WTC11 (cell line): ENCODE results near the gene KHDC4. TPM values are rescaled to one million over a fixed set of nuclear protein-coding genes. Genes with fewer than 3 reads are reported as not detected.

Experiments used
- ATAC-seq: fragments of 200-7000 bp; cut with Tn5 transposase; 2 replicates; pipeline ENCODE4 v1.10.0; 2021; ENCODE audit warnings: mild to moderate bottlenecking, moderate library complexity
- CTCF ChIA-PET: fragments of 300-600 bp; sonication (Branson Sonifier 250); formaldehyde crosslinking; loops from one replicate; lab custom pipeline; 2021; ENCODE audit warnings: antibody characterized with exemption; lab: Charles Lee
- POLR2A ChIA-PET: fragments of 350-600 bp; sonication (Branson Sonifier 250); formaldehyde crosslinking; loops from one replicate; lab custom pipeline; 2021; ENCODE audit warnings: antibody characterized with exemption; lab: Charles Lee
- DNase-seq: peaks from one replicate; pipeline ENCODE4 v3.0.0; 2021; ENCODE audit warnings: low spot score
- H3K27ac Mint-ChIP-seq: 2 replicates; pipeline ENCODE4 v1.8.0; 2021; ENCODE audit warnings: mixed read lengths
- H3K27me3 Mint-ChIP-seq: 2 replicates; pipeline ENCODE4 v1.8.0; 2021; ENCODE audit warnings: low read depth, mild to moderate bottlenecking, moderate library complexity, mixed read lengths
- H3K36me3 Mint-ChIP-seq: 2 replicates; pipeline ENCODE4 v1.8.0; 2021; ENCODE audit warnings: mixed read lengths
- H3K4me1 Mint-ChIP-seq: 2 replicates; pipeline ENCODE4 v1.8.0; 2022; ENCODE audit warnings: mixed read lengths
- H3K4me3 Mint-ChIP-seq: 2 replicates; pipeline ENCODE4 v1.8.0; 2021; ENCODE audit warnings: mild to moderate bottlenecking, moderate library complexity, mixed read lengths
- H3K9me3 Mint-ChIP-seq: 2 replicates; pipeline ENCODE4 v1.8.0; 2021; ENCODE audit warnings: mixed read lengths
- AR ChIP-seq: fragments of 250-450 bp; sonication (Bioruptor Pico); IDR thresholded peaks from 2 replicates; pipeline ENCODE4 v1.9.0; 2021; ENCODE audit warnings: mild to moderate bottlenecking
- EMX1 ChIP-seq: fragments of 250-450 bp; sonication (Bioruptor Pico); IDR thresholded peaks from 2 replicates; pipeline ENCODE4 v1.8.0; 2021; ENCODE audit warnings: mild to moderate bottlenecking
- FOXK1 ChIP-seq: sonication (generic); formaldehyde crosslinking; IDR thresholded peaks from 2 replicates; pipeline ENCODE4 v1.8.0; 2022; ENCODE audit warnings: mild to moderate bottlenecking, moderate library complexity, missing genetic modification reagents
- FOXP4 ChIP-seq: sonication (generic); formaldehyde crosslinking; IDR thresholded peaks from 2 replicates; pipeline ENCODE4 v1.8.0; 2022; ENCODE audit warnings: mild to moderate bottlenecking, missing genetic modification reagents
- GABPB1 ChIP-seq: sonication (generic); formaldehyde crosslinking; IDR thresholded peaks from 2 replicates; pipeline ENCODE4 v1.8.1; 2023; ENCODE audit warnings: mild to moderate bottlenecking, missing genetic modification reagents
- JAZF1 ChIP-seq: fragments of 250-450 bp; sonication (Bioruptor Pico); IDR thresholded peaks from 2 replicates; pipeline ENCODE4 v1.9.0; 2021; ENCODE audit warnings: moderate library complexity, mild to moderate bottlenecking, inconsistent platforms
- JUN ChIP-seq: sonication (generic); formaldehyde crosslinking; IDR thresholded peaks from 2 replicates; pipeline ENCODE4 v1.8.0; 2023; ENCODE audit warnings: mild to moderate bottlenecking, missing genetic modification reagents
- MYBL2 ChIP-seq: sonication (generic); formaldehyde crosslinking; IDR thresholded peaks from 2 replicates; pipeline ENCODE4 v1.8.1; 2023; ENCODE audit warnings: mild to moderate bottlenecking, moderate library complexity, missing genetic modification reagents
- OVOL2 ChIP-seq: fragments of 250-450 bp; sonication (Bioruptor Pico); IDR thresholded peaks from 2 replicates; pipeline ENCODE4 v1.9.0; 2021; ENCODE audit warnings: mild to moderate bottlenecking, borderline replicate concordance
- RELA ChIP-seq: sonication (generic); formaldehyde crosslinking; IDR thresholded peaks from 2 replicates; pipeline ENCODE4 v1.8.1; 2022; ENCODE audit warnings: missing genetic modification reagents, mild to moderate bottlenecking, borderline replicate concordance
- SMAD3 ChIP-seq: sonication (generic); formaldehyde crosslinking; IDR thresholded peaks from 2 replicates; pipeline ENCODE4 v1.8.0; 2022; ENCODE audit warnings: missing genetic modification reagents, mild to moderate bottlenecking, borderline replicate concordance
- TCF7 ChIP-seq: sonication (generic); formaldehyde crosslinking; IDR thresholded peaks from 2 replicates; pipeline ENCODE4 v1.8.0; 2022; ENCODE audit warnings: mild to moderate bottlenecking, low read depth, missing genetic modification reagents, moderate library complexity
- TP53 ChIP-seq: sonication (generic); formaldehyde crosslinking; IDR thresholded peaks from 2 replicates; pipeline ENCODE4 v1.8.1; 2023; ENCODE audit warnings: mild to moderate bottlenecking, missing genetic modification reagents
- USF1 ChIP-seq: sonication (generic); formaldehyde crosslinking; IDR thresholded peaks from 2 replicates; pipeline ENCODE4 v1.8.0; 2022; ENCODE audit warnings: mild to moderate bottlenecking, missing genetic modification reagents
- ZBTB21 ChIP-seq: sonication (generic); formaldehyde crosslinking; IDR thresholded peaks from 2 replicates; pipeline ENCODE4 v1.8.1; 2023; ENCODE audit warnings: mild to moderate bottlenecking, missing genetic modification reagents, borderline replicate concordance
- ZNF219 ChIP-seq: sonication (generic); formaldehyde crosslinking; IDR thresholded peaks from 2 replicates; pipeline ENCODE4 v1.8.0; 2023; ENCODE audit warnings: missing genetic modification reagents, mild to moderate bottlenecking, borderline replicate concordance
- ZNF671 ChIP-seq: fragments of 250-450 bp; sonication (Bioruptor Pico); IDR thresholded peaks from 2 replicates; pipeline ENCODE4 v1.8.0; 2021; ENCODE audit warnings: mild to moderate bottlenecking
- total RNA-seq: library from RNA; stranded (reverse); gene quantifications from 3 replicates; pipeline ENCODE4 v1.2.3, GENCODE V29; 2021
- TF ChIP-seq, protein P1 (sequence below): sonication (generic); formaldehyde crosslinking; IDR thresholded peaks from 2 replicates; pipeline ENCODE4 v1.8.0; 2022; ENCODE audit warnings: mild to moderate bottlenecking, missing genetic modification reagents
- TF ChIP-seq, protein P2 (sequence below): sonication (generic); formaldehyde crosslinking; IDR thresholded peaks from 2 replicates; pipeline ENCODE4 v1.8.0; 2023; ENCODE audit warnings: missing genetic modification reagents
- TF ChIP-seq, protein P3 (sequence below): sonication (generic); formaldehyde crosslinking; conservative IDR thresholded peaks from 2 replicates; pipeline ENCODE4 v1.8.1; 2022; ENCODE audit warnings: mild to moderate bottlenecking, missing genetic modification reagents
- TF ChIP-seq, protein P4 (sequence below): sonication (generic); formaldehyde crosslinking; IDR thresholded peaks from 2 replicates; pipeline ENCODE4 v1.8.1; 2022; ENCODE audit warnings: mild to moderate bottlenecking, moderate library complexity, missing genetic modification reagents
- TF ChIP-seq, protein P5 (sequence below): fragments of 250-450 bp; sonication (Bioruptor Pico); conservative IDR thresholded peaks from 2 replicates; pipeline ENCODE4 v1.9.0; 2021; ENCODE audit warnings: mild to moderate bottlenecking
- TF ChIP-seq, protein P6 (sequence below): sonication (generic); formaldehyde crosslinking; IDR thresholded peaks from 2 replicates; pipeline ENCODE4 v1.8.1; 2022; ENCODE audit warnings: missing genetic modification reagents, borderline replicate concordance

Gene KHDC4
- total RNA-seq, 1 experiment from 2014 or later, result 64.4 TPM

DNA sequence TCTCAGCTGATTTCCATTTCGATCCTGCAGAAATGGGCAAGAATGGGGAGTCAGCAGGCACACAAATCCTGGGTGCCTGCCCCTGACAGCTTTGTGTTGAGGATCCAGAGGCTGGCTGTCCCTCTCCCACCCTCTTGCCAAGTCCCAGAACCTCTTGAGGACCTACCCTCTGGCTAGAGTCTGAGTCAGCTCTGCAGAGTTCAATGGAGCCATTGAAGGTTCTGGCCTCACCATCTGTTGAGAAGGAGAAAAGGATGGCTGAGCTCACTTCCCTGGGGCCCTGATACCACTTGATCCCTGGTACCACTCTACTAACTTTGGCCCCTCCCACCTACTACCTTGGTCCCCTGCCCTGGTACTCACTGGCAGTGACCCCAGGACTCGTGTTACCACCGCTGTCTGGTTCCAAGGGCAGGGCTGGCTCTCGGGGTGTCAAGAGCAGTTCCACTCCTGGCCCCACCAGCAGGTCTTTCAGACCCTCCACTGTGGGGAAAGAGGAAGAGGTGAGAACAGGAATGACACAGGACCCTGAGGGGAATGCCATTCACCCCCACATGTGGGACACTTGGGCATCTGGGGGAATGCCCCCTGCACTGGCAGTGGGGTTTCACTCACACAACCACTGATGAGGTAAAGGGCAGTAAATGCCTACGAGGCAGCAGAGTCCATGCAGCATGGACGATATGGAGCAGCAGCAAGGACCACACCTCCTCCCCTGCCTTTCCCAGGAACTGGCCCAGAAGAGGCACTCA, 17.7 kb upstream of the KHDC4 start:
- Mint-ChIP-seq H3K36me3 (peaks cover 55% of the 10 kb centered on the region), H3K9me3 (no peaks in the 10 kb centered on the region), H3K4me3 (no peak overlapping the region), H3K4me1 (peaks cover 3% of the 10 kb centered on the region), H3K27ac (no peak overlapping the region), H3K27me3 (no peaks in the 10 kb centered on the region)
- TF ChIP-seq JAZF1 (CRISPR knock-in tag) (no peak), AR (CRISPR knock-in tag) (no peak), MYBL2 (CRISPR knock-in tag) (no peak), ZBTB21 (CRISPR knock-in tag) (no peak), USF1 (CRISPR knock-in tag) (no peak), EMX1 (CRISPR knock-in tag) (no peak), SMAD3 (no peak)
- TF ChIP-seq, protein P1, sequence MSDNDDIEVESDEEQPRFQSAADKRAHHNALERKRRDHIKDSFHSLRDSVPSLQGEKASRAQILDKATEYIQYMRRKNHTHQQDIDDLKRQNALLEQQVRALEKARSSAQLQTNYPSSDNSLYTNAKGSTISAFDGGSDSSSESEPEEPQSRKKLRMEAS, result no peak
- TF ChIP-seq, protein P2, sequence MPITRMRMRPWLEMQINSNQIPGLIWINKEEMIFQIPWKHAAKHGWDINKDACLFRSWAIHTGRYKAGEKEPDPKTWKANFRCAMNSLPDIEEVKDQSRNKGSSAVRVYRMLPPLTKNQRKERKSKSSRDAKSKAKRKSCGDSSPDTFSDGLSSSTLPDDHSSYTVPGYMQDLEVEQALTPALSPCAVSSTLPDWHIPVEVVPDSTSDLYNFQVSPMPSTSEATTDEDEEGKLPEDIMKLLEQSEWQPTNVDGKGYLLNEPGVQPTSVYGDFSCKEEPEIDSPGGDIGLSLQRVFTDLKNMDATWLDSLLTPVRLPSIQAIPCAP (CRISPR knock-in tag), result no peak
- TF ChIP-seq, protein P3, sequence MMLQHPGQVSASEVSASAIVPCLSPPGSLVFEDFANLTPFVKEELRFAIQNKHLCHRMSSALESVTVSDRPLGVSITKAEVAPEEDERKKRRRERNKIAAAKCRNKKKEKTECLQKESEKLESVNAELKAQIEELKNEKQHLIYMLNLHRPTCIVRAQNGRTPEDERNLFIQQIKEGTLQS (CRISPR knock-in tag), result no peak
- CTCF ChIA-PET, result interaction anchor here (1.0 kb wide), 1 partner anchor 174 kb away, joined by 3 read pairs; no protein-coding TSS in a partner anchor
- DNase-seq (no peak), ATAC-seq (no peak)
- POLR2A ChIA-PET, result no interaction called here

GRCh38 chr1:155950829-155951228, 16.6 kb upstream of the KHDC4 start:
- no peak for ATAC-seq
- H3K36me3 Mint-ChIP-seq, result peaks cover 56% of the 10 kb centered on the region
- TF ChIP-seq TCF7 (CRISPR knock-in tag) (no peak), GABPB1 (CRISPR knock-in tag) (no peak), EMX1 (CRISPR knock-in tag) (no peak), RELA (CRISPR knock-in tag) (no peak), FOXK1 (CRISPR knock-in tag) (no peak), FOXP4 (CRISPR knock-in tag) (no peak), OVOL2 (CRISPR knock-in tag) (no peak), SMAD3 (no peak), ZNF219 (no peak), TP53 (CRISPR knock-in tag) (no peak), ZNF671 (CRISPR knock-in tag) (no peak), JUN (no peak)
- TF ChIP-seq, protein P4, sequence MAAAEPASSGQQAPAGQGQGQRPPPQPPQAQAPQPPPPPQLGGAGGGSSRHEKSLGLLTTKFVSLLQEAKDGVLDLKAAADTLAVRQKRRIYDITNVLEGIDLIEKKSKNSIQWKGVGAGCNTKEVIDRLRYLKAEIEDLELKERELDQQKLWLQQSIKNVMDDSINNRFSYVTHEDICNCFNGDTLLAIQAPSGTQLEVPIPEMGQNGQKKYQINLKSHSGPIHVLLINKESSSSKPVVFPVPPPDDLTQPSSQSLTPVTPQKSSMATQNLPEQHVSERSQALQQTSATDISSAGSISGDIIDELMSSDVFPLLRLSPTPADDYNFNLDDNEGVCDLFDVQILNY (CRISPR knock-in tag), result no peak
- TF ChIP-seq, protein P5, sequence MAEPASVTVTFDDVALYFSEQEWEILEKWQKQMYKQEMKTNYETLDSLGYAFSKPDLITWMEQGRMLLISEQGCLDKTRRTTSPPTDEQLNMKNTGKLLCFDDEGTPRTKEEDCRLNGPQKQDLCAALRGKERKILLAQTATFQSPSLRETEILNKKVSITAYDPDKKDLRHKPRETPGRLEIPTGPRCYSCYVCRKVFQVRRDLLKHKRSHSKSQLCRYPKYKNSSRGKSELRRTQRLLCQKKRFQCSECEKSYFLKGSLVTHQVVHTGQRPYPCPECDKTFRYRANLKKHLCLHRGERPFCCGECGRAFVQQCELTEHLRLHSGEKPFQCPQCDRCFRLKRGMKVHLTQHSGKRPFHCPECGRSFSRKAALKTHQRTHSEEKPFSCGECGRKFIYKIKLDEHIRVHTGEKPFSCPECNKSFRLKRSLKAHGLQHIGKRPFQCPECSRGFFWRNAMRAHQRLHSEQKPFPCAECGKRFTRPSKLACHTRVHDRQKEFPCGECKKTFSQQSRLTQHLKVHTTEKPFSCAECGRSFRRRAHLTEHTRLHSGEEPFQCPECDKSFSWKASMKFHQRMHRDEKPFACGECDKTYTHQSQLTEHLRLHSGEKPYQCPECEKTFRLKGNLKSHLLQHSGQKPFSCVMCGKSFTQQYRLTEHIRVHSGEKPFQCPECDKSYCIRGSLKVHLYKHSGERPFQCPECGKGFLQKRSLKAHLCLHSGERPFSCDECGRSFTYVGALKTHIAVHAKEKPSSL, result no peak
- TF ChIP-seq, protein P6, sequence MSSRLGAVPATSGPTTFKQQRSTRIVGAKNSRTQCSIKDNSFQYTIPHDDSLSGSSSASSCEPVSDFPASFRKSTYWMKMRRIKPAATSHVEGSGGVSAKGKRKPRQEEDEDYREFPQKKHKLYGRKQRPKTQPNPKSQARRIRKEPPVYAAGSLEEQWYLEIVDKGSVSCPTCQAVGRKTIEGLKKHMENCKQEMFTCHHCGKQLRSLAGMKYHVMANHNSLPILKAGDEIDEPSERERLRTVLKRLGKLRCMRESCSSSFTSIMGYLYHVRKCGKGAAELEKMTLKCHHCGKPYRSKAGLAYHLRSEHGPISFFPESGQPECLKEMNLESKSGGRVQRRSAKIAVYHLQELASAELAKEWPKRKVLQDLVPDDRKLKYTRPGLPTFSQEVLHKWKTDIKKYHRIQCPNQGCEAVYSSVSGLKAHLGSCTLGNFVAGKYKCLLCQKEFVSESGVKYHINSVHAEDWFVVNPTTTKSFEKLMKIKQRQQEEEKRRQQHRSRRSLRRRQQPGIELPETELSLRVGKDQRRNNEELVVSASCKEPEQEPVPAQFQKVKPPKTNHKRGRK (CRISPR knock-in tag), result no peak

More at GRCh38 chr1:155950829-155951228, 16.6 kb upstream of the KHDC4 start:
- Mint-ChIP-seq H3K4me1 (peaks cover 13% of the 10 kb centered on the region), H3K27me3 (no peaks in the 10 kb centered on the region), H3K9me3 (no peaks in the 10 kb centered on the region), H3K27ac (no peak overlapping the region), H3K4me3 (no peak overlapping the region)
- POLR2A ChIA-PET, result interaction anchor here (0.6 kb wide), 1 partner anchor 17 kb away, joined by 7 read pairs; no protein-coding TSS in a partner anchor
- CTCF ChIA-PET, result interaction anchor here (0.9 to 1.0 kb wide), 4 partner anchors 13 to 175 kb away, joined by 3 read pairs; no protein-coding TSS in a partner anchor
- DNase-seq, result no peak
